ENCODE results near the gene EIF4G3. TPM values are rescaled to one million over a fixed set of nuclear protein-coding genes. Genes with fewer than 3 reads are reported as not detected.

Gene EIF4G3
- total RNA-seq, 1 experiment from 2014 or later, result 72.0 TPM

GRCh38 chr1:20997602-20998224 is 179.0 kb downstream of the EIF4G3 start:
- H3K36me3 Mint-ChIP-seq (ENCODE audit: insufficient read depth in 1 of 3, low read depth in 3 of 3), result peaks cover 0 to 4% (median 0%) of the 10 kb centered on the region in 3 experiments; a peak in 1 of 7 replicates
- WGBS (ENCODE audit: extremely low coverage, insufficient read length, low lambda C conversion rate), result no CpG with 5 or more reads among the region's 3 CpGs
- H3K79me1 ChIP-seq (ENCODE audit: insufficient read depth, low read depth, low read length, poor library complexity, severe bottlenecking), result no peaks in the 10 kb centered on the region

More at GRCh38 chr1:20997602-20998224, 179.0 kb downstream of the EIF4G3 start:
- Histone ChIP-seq H4K8ac (replicated peaks; ENCODE audit: insufficient read length, low read depth, low read length) (no peak overlapping the region), H2BK5ac (ENCODE audit: insufficient read length, low read length) (no peak overlapping the region), H4K20me1 (ENCODE audit: control insufficient read depth, insufficient read depth, insufficient read length) (no peaks in the 10 kb centered on the region), H3K27me3 (ENCODE audit: insufficient read depth, low read length) (no peaks in the 10 kb centered on the region; the same call in 1 of the 2 replicates), H3K27ac (ENCODE audit: insufficient read length, low read depth, low read length) (no peak overlapping the region), H3K4me1 (ENCODE audit: insufficient read depth, low read length) (no peaks in the 10 kb centered on the region; the same call in 1 of the 2 replicates), H2BK12ac (ENCODE audit: insufficient read length, low read depth, low read length) (no peak overlapping the region), H3K18ac (ENCODE audit: insufficient read length, low read depth, low read length) (no peak overlapping the region), H3K14ac (ENCODE audit: insufficient read depth, low read length) (no peak overlapping the region), H3K23me2 (ENCODE audit: insufficient read length, low read depth, low read length, poor library complexity, severe bottlenecking) (no peaks in the 10 kb centered on the region), H2AFZ (ENCODE audit: low read length) (no peak overlapping the region), H3K4ac (ENCODE audit: low read depth, low read length) (no peak overlapping the region), H2BK20ac (ENCODE audit: low read depth, low read length, poor library complexity, severe bottlenecking) (no peak overlapping the region), H3K79me2 (ENCODE audit: insufficient read depth, low read length) (no peaks in the 10 kb centered on the region), H2BK15ac (ENCODE audit: low read depth, low read length) (no peak overlapping the region), H3K9me3 (ENCODE audit: control insufficient read depth, low read depth, low read length) (no peaks in the 10 kb centered on the region), H3K23ac (ENCODE audit: insufficient read length, low read depth, low read length) (no peak overlapping the region), H3T11ph (ENCODE audit: low read length) (no peak overlapping the region), H4K91ac (ENCODE audit: insufficient read length, low read depth, low read length) (no peak overlapping the region), H4K5ac (ENCODE audit: insufficient read length, low read depth, low read length) (no peak overlapping the region), H3K56ac (ENCODE audit: insufficient read length, low read depth, low read length) (no peak overlapping the region), H2AK5ac (ENCODE audit: insufficient read length, low read length) (no peak overlapping the region), H3K4me2 (ENCODE audit: insufficient read depth, insufficient read length, low read length) (no peak overlapping the region), H3K9ac (ENCODE audit: extremely low read depth, insufficient read length, low read length) (no peak overlapping the region), H2BK120ac (ENCODE audit: low read depth, low read length, poor library complexity, severe bottlenecking) (no peak overlapping the region)
- no peak for TF ChIP-seq CTCF (conservative IDR thresholded peaks at IDR 0.05)
- Mint-ChIP-seq H3K27me3 (ENCODE audit: low read depth) (no peaks in the 10 kb centered on the region), H3K27ac (peak overlapping the region in 1 of 3 experiments; percentile 46; a peak in 2 of 7 replicates), H3K4me3 (no peak overlapping the region), H3K9me3 (no peaks in the 10 kb centered on the region), H3K4me1 (peaks cover 11 to 17% of the 10 kb centered on the region in 2 experiments)
- DNase-seq, result no peak
